Endothelial cell of hepatic sinusoid (primary cell): ENCODE measurements around the gene PLIN1.

ENCODE experiments used
- in situ Hi-C: cut with HindIII; loops from 2 replicates; pipeline ENCODE4 v1.10.0; 2017; ENCODE audit warnings: low sequenced_read_pairs

The PLIN1 gene

GRCh38 chr15:89672221-89673164, 6.7 kb downstream of the PLIN1 start:
- in situ Hi-C loops = loop anchor here (5.0 kb wide), 1 partner anchor 105 kb away; the partner anchor contains the start of gene MESP2

DNA sequence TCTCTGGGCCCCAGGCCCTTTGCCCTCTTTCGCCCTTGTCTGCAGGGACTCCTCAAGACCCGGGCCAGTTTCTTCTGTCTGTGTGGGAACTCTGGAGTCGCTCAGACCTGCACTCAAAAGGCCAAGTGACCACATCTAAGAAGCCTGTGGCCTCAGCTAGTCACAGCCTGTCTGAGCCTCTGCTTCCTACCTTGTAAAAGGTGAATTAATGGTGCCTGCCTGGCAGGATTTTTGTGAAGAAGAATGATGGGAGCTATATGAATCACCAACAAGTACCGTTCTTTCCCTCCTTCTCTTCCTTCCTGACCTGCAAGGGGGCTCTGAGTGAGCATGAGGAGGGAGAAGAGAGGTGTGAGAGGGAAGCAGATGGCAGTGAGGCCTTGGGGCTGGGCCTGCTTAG, 7.5 kb downstream of the PLIN1 start:
- in situ Hi-C loops = loop anchor here (5.0 kb wide), 1 partner anchor 106 kb away; the partner anchor contains the start of gene MESP2

- in situ Hi-C loops = loop anchor here (5.0 kb wide), 1 partner anchor 106 kb away; the partner anchor contains the start of gene MESP2
Observed at GRCh38 chr15:89670971-89671560, 8.1 kb downstream of the PLIN1 start.

DNA sequence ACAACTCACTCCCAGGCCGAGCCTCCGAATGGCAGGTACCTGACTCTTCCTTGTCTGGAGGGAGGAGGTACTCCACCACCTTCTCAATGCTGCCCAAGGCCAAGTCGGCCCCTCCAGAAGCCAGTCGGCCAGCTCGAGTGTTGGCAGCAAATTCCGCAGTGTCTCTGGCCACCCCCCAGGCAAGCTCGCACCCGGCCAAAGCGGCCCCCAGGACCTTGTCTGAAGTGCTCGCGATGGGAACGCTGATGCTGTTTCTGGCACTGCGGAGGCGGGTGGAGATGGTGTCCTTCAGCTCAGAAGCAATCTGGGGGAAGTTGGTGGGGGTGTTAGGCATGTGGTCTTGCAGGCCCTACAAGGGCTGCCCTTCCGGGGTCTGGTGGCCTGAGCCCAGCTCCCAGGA, 9.2 kb downstream of the PLIN1 start:
- in situ Hi-C loops = loop anchor here (5.0 kb wide), 1 partner anchor 107 kb away; the partner anchor contains the start of gene MESP2

- in situ Hi-C loops = no loop called here
Observed at GRCh38 chr15:89669309-89669865, 9.8 kb downstream of the PLIN1 start.

GRCh38 chr15:89668171-89668570, 11.0 kb downstream of the PLIN1 start:
- in situ Hi-C loops = no loop called here

DNA sequence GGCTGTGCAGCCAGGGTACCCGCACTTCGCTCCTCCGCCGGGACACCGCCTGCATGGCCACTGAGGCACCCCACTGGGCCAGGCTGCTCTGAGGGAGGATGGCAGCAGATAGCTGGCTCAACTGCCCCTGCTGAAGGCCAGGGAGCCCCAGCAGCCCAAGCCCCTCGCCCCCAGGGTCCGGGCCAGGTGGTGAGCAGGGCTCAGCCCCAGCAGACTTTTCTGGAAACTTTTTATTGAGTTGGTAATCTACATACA, 11.5 kb downstream of the PLIN1 start:
- in situ Hi-C loops = no loop called here

- in situ Hi-C loops = no loop called here
Observed at GRCh38 chr15:89666858-89667705, 12.1 kb downstream of the PLIN1 start.

GRCh38 chr15:89666184-89666857, 12.8 kb downstream of the PLIN1 start:
- in situ Hi-C loops = no loop called here

DNA sequence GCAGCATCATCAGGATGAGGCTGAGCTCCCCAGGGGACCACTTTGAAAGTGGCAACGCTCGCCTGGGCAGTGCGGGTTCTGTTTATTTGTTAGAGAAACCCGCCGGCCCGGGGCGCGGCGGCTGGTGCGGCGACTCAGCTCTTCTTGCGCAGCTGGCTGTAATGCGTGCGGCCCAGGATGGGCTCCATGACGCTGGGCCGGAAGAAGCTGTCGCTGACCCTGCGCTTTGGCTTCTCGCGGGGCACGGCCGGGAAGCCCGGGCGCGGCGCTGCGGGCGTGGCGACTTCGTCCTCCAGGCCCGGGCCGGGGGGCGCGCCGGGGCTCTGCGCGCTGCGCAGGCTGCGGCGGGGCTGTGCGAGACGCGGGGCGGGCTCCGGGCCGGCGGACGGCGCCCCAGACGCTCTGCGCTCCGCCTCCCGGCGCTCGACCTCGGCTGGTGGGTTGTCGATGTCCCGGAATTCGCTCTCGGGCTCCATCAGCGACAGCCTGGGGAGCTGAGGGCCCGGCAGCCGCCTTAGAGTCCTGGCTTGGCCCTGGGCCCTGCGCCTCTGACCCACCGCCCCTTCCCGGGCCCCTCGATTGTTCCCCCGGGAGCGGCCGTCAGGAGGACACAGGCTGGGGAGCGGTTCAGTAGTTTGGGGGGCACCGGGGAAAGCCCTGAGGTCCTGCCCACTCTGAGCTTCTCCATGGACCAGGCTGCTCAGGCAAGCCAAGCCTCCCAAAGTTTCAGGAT, 13.6 kb downstream of the PLIN1 start:
- in situ Hi-C loops = no loop called here

DNA sequence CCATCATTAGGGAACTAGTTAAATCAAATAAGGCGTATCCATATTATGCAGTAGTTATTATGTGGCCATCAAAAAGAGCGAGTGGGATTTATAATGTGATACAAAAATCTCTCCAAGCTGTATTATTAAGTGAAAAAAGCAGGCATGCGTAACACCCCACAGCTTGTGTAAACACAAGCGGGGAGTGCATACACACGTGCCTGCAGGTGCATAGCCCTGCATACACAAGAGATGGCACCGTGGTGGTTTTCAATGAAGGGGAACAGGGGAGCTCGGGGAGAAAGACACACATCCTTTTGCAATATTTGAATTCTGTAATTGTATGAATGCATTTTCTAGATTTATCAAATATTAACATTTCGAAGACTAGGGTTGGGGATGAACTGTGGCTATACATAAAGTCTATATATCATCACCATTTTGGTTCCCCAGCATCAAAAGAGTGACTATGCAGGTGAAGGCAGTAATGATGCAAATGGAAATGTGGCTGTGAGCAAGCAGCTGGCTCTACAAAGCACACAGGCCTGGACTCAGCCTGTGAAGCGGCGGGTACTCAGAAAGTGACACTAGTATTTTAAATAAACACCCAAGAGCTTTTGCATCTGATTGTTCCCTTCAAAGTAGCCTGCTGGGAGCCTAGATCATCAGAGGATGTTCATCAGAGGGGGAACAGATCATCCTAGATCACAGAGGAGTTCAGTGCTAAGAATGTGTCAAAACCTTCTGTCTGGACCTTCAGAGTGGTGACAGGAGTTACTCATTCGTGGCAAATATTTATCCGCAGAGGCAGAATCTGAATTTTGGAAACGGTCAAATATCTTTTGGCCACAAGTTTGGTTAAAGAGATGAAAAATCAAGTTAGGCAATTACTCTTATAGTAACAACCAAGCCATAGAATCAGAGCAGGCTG, 14.5 kb downstream of the PLIN1 start:
- in situ Hi-C loops = no loop called here

DNA sequence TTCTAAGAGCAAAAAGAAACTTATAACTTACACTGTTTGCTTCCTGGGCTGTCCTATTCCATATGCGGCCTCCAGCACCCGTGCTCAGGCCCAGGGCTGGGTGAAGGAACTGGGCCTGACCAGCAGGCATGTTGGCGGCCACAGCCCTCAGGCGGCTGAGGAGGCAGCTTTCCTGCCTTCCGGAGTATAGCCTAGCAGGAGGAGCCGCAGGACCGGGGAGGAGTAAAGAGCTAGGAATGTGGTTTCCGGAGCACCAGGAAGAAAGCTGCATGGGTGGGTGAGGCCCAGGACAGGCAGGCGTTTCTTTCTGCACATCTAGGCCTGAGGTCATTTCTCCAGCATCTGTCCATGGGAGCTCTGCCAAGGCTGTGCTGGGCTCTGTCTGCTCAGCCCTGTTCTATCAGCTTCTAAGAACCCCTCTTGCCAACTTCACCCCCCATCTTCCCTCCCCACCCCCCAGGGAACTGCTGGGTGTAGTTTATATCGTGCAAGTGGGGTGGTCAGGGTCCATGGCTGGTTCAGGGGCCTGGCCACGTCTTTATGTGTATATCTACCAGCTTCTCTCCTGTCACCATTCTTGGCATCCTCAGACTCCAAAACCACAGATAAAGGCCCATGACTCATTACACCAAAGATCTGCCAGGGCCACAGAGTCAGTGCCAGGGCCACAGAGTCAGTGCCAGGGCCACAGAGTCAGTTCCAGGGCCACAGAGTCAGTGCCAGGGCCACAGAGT, 16.1 kb downstream of the PLIN1 start:
- in situ Hi-C loops = no loop called here

DNA sequence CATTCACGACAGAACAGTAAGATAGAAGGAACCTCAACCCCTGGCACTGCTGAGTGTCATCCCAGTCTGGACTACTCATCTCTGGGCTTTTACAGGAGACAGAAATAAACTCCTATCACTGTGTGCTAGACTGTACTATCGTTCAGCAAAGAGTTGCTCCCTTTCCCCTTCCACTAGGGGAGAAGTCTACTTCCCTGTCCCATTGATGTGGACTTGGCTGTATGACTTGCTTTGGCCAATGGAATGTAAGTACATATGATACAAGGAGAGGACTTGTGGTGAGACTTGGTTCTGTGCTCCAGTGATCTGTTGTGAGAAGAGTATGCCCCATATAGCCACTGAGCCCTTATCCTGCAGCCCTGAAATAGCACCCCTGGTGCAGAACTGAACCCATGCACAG, 18.6 kb downstream of the PLIN1 start:
- in situ Hi-C loops = no loop called here

- in situ Hi-C loops = no loop called here
Observed at GRCh38 chr15:89659295-89659694, 19.9 kb downstream of the PLIN1 start.

DNA sequence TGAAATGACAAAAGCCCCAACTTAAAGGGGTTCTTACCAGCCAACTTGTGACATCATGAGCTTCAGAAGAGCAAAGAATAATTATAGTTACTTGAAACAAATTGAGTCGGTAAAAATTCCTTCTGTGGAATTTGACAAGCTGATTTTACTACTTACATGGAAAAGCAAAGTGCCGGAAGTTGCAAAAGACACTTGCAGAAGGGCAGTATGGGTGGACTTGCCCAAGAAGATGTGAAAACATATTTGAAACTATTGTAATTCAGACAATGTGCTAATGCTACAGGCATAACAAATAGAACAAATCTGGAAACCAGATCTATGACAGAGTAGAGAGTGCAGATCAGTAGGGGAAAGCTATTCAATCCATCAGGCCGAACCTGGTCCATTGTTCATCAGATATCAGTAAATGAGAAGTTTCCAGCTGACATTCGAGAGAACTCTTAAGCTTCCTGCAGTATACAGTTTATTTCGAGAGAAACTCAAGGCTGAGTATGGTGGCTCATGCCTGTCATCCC, 21.4 kb downstream of the PLIN1 start:
- in situ Hi-C loops = no loop called here

DNA sequence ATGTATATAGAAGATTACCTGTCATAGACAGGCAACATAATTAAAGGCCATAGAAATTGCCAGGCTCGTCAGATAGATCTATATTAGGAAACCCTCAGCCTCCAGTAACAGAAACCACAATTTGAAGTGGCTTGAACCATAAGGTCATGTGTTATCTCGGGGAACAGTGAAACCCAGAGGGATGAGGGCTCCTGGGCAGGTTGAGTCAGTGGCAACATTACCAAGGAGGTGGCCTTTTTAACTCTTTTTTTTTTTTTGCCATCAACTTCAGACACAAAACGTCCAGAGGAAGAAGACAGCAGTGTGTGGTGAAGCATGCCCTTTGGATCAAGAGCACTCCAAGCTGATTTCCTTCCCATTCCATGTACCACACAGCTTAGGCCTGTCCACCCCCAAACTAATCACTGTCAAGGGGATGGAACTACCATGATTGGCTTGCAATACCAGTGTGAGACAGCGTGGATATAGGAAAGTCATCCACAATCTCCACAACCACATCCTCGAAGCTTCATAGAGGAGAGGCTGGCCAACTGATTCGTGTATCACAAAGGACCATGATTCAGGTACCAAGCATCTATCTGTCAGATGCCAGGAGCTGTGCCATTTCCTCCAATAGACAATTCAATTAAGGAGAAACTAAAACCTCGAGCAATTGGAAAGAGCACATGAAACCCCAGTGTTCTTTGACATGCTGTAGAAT, 22.9 kb downstream of the PLIN1 start:
- in situ Hi-C loops = no loop called here
